Measurements from ENCODE around the gene DYNC1I2. TPM values are rescaled to one million over a fixed set of nuclear protein-coding genes. Genes with fewer than 3 reads are reported as not detected.

DYNC1I2 gene
- total and polyA plus RNA-seq, 2 of the 4 experiments (the other 2 are of a cell fraction): 110 to 114 TPM

DNA sequence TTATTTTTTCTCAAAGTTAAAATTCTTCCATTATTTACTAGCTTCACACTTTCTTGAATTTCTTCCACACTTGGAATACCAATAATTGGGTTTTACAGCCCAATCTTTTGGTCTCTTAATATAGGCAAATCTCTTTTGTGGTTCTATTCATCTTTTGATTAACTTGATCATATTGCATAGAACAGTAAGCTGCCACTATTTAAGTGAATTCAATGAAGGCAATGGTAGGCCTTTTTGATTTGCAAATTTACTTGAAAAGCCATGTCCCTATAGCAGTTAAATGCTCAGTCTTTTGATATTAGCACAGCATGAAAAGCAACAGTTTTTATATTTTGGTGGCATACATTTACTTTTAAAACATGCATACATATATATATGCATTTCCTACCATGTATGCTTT lies 20.2 kb upstream of the DYNC1I2 start:
- H3K4me1 ChIP-seq (ENCODE audit: control insufficient read depth, insufficient read depth, low read length): no peaks in the 10 kb centered on the region
- no peak overlapping the region for H3K14ac ChIP-seq (replicated peaks; ENCODE audit: low read depth, low read length)
- no peak overlapping the region for H2BK15ac ChIP-seq (ENCODE audit: low read depth, low read length)
- no peaks in the 10 kb centered on the region for H4K20me1 ChIP-seq (ENCODE audit: insufficient read depth, low read length)
- H3K9me3 ChIP-seq (ENCODE audit: control insufficient read depth, insufficient read depth, low read length): no peaks in the 10 kb centered on the region
- no peak overlapping the region for H2AK5ac ChIP-seq (ENCODE audit: low read depth, low read length)
- no peaks in the 10 kb centered on the region for H3K36me3 ChIP-seq (ENCODE audit: control insufficient read depth, insufficient read depth, low read length)
- no peak overlapping the region for H3K23ac ChIP-seq (ENCODE audit: low read depth, low read length)
- H3K27me3 ChIP-seq (ENCODE audit: control insufficient read depth, insufficient read depth, low read length): peaks cover 21% of the 10 kb centered on the region
- ATAC-seq (ENCODE audit: low read depth): no peak
- H3K56ac ChIP-seq (ENCODE audit: extremely low read depth, insufficient read depth, low read length): no peak overlapping the region
- no peak overlapping the region for H3K4me2 ChIP-seq (ENCODE audit: low read depth, low read length)
- H3K79me1 ChIP-seq (ENCODE audit: low read depth in 1 of 2, low read length in 2 of 2): no peaks in the 10 kb centered on the region
- H2AFZ ChIP-seq (replicated peaks; ENCODE audit: low read length, poor library complexity): no peak overlapping the region
- dilution Hi-C loops (cut with HindIII; ENCODE audit: low sequenced_read_pairs, unreplicated experiment): no loop called here
- no peak overlapping the region for H2AK9ac ChIP-seq (replicated peaks; ENCODE audit: low read depth, low read length, poor library complexity)
- no TSS peak for BruUV-seq (replicated peaks)
- H2BK20ac ChIP-seq (ENCODE audit: low read depth, low read length): no peak overlapping the region
- no peak overlapping the region for H3K18ac ChIP-seq (ENCODE audit: low read depth, low read length)
- TF ChIP-seq CHD1 (IDR thresholded peaks at IDR 0.05; ENCODE audit: low read depth, low read length) (no peak), RCOR1 (IDR thresholded peaks at IDR 0.05; ENCODE audit: insufficient replicate concordance, low read length) (no peak), MAZ (IDR thresholded peaks at IDR 0.05; ENCODE audit: borderline replicate concordance, low read depth, low read length) (no peak), RFX5 (IDR thresholded peaks at IDR 0.05; ENCODE audit: low read depth, low read length) (no peak), RAD21 (IDR thresholded peaks at IDR 0.05; ENCODE audit: low read length) (no peak), CEBPB (IDR thresholded peaks at IDR 0.05; ENCODE audit: low read depth, low read length) (no peak), SMC3 (IDR thresholded peaks at IDR 0.05; ENCODE audit: low read depth, low read length) (no peak), MAFK (IDR thresholded peaks at IDR 0.05; ENCODE audit: low read depth, low read length) (no peak), POLR2A (IDR thresholded peaks at IDR 0.05; ENCODE audit: low read depth, low read length) (no peak), MXI1 (IDR thresholded peaks at IDR 0.05; ENCODE audit: borderline replicate concordance, low read depth, low read length) (no peak), FOS (IDR thresholded peaks at IDR 0.05; ENCODE audit: low read depth, low read length) (no peak), BHLHE40 (IDR thresholded peaks at IDR 0.05; ENCODE audit: low read depth, low read length) (no peak), NFE2L2 (IDR thresholded peaks at IDR 0.05; ENCODE audit: low read depth, low read length) (no peak)
- TF ChIP-seq, protein P1, sequence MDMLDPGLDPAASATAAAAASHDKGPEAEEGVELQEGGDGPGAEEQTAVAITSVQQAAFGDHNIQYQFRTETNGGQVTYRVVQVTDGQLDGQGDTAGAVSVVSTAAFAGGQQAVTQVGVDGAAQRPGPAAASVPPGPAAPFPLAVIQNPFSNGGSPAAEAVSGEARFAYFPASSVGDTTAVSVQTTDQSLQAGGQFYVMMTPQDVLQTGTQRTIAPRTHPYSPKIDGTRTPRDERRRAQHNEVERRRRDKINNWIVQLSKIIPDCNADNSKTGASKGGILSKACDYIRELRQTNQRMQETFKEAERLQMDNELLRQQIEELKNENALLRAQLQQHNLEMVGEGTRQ (IDR thresholded peaks at IDR 0.05; ENCODE audit: low read depth, low read length): no peak
- TF ChIP-seq, protein P2, sequence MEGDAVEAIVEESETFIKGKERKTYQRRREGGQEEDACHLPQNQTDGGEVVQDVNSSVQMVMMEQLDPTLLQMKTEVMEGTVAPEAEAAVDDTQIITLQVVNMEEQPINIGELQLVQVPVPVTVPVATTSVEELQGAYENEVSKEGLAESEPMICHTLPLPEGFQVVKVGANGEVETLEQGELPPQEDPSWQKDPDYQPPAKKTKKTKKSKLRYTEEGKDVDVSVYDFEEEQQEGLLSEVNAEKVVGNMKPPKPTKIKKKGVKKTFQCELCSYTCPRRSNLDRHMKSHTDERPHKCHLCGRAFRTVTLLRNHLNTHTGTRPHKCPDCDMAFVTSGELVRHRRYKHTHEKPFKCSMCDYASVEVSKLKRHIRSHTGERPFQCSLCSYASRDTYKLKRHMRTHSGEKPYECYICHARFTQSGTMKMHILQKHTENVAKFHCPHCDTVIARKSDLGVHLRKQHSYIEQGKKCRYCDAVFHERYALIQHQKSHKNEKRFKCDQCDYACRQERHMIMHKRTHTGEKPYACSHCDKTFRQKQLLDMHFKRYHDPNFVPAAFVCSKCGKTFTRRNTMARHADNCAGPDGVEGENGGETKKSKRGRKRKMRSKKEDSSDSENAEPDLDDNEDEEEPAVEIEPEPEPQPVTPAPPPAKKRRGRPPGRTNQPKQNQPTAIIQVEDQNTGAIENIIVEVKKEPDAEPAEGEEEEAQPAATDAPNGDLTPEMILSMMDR (conservative IDR thresholded peaks at IDR 0.05; ENCODE audit: low read depth, low read length): no peak
- TF ChIP-seq, protein P3, sequence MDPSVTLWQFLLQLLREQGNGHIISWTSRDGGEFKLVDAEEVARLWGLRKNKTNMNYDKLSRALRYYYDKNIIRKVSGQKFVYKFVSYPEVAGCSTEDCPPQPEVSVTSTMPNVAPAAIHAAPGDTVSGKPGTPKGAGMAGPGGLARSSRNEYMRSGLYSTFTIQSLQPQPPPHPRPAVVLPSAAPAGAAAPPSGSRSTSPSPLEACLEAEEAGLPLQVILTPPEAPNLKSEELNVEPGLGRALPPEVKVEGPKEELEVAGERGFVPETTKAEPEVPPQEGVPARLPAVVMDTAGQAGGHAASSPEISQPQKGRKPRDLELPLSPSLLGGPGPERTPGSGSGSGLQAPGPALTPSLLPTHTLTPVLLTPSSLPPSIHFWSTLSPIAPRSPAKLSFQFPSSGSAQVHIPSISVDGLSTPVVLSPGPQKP (IDR thresholded peaks at IDR 0.05; ENCODE audit: borderline replicate concordance, low read depth, low read length): no peak
- no peak for DNase-seq
- H3K9ac ChIP-seq (ENCODE audit: low read depth, low read length): no peak overlapping the region
- no peak overlapping the region for H2BK120ac ChIP-seq (ENCODE audit: low read depth, low read length)
- no peak overlapping the region for H3K4me3 ChIP-seq (ENCODE audit: insufficient read depth, low read depth, low read length)
- H2BK5ac ChIP-seq (ENCODE audit: low read depth, low read length, poor library complexity, severe bottlenecking): no peak overlapping the region
- no peak overlapping the region for H4K8ac ChIP-seq (ENCODE audit: low read depth in 2 of 2, low read length in 2 of 2)
- ChIA-PET CTCF (no interaction called here), POLR2A (ENCODE audit: unreplicated experiment) (no interaction called here)
- H3K4ac ChIP-seq (ENCODE audit: low read depth, low read length): no peak overlapping the region
- intact Hi-C loops (cut with micrococcal nuclease): no loop called here
- no peak overlapping the region for H4K5ac ChIP-seq (ENCODE audit: low read depth, low read length)
- H3K9me1 ChIP-seq (ENCODE audit: insufficient read depth, low read length): no peaks in the 10 kb centered on the region
- H3K27ac ChIP-seq (ENCODE audit: insufficient read depth, low read length): no peak overlapping the region
- in situ Hi-C loops (cut with MboI; ENCODE audit: low sequenced_read_pairs): no loop called here
- no peak overlapping the region for H4K91ac ChIP-seq (ENCODE audit: insufficient read depth, low read depth, low read length)
